EH (cell line): ENCODE results near the gene PGS1.
"Not testable (repeated sequence)": the region's sequence is repeated elsewhere in the genome, so short reads cannot be mapped to it uniquely, and the experiment has no call there.

Experiments
- DNase-seq: peaks from one replicate; pipeline ENCODE4 v3.0.0-alpha.2; 2015; ENCODE audit warnings: low read depth

PGS1 gene

GRCh38 chr17:78378225-78379130, at the start of gene PGS1:
Gene PGS1, plus strand, starts transcription at chr17:78378649. Its CDS starts 17 bp downstream, at chr17:78378666.
- peak; percentile 72 for DNase-seq

- DNase-seq, result peak; percentile 91
Measured at GRCh38 chr17:78329263-78330059, 49.0 kb upstream of the PGS1 start.

- DNase-seq, result no peak
Measured at GRCh38 chr17:78330570-78331224, 47.8 kb upstream of the PGS1 start.

GRCh38 chr17:78331355-78331754, 47.1 kb upstream of the PGS1 start:
- DNase-seq, result not testable (repeated sequence)

GRCh38 chr17:78332991-78333390, 45.5 kb upstream of the PGS1 start:
- no peak for DNase-seq

- no peak for DNase-seq
Measured at GRCh38 chr17:78335209-78335608, 43.2 kb upstream of the PGS1 start.

GRCh38 chr17:78337244-78338109, 41.0 kb upstream of the PGS1 start:
- DNase-seq, result peak; percentile 91

GRCh38 chr17:78338486-78339259, 39.8 kb upstream of the PGS1 start:
- no peak for DNase-seq

GRCh38 chr17:78340183-78340955, 38.1 kb upstream of the PGS1 start:
- no peak for DNase-seq

GRCh38 chr17:78341559-78342448, 36.6 kb upstream of the PGS1 start:
- DNase-seq, result peak; percentile 85

- DNase-seq, result peak; percentile 92
Measured at GRCh38 chr17:78342449-78343186, 35.8 kb upstream of the PGS1 start.

- peak; percentile 92 for DNase-seq
Measured at GRCh38 chr17:78343187-78343542, 35.3 kb upstream of the PGS1 start.

- DNase-seq, result no peak
Measured at GRCh38 chr17:78343543-78344201, 34.8 kb upstream of the PGS1 start.

GRCh38 chr17:78344666-78345065, 33.8 kb upstream of the PGS1 start:
- no peak for DNase-seq

GRCh38 chr17:78345172-78345571, 33.3 kb upstream of the PGS1 start:
- DNase-seq, result no peak

- no peak for DNase-seq
Measured at GRCh38 chr17:78345791-78346494, 32.5 kb upstream of the PGS1 start.
